Measurements from ENCODE around the gene GPR183.

GPR183 gene

GRCh38 chr13:99290894-99291293 is 16.3 kb downstream of the GPR183 start:
- peak; percentile 73 for DNase-seq

GRCh38 chr13:99289674-99290337 is 17.4 kb downstream of the GPR183 start:
- peak; percentile 95 for DNase-seq

GRCh38 chr13:99289271-99289670 is 17.9 kb downstream of the GPR183 start:
- DNase-seq: no peak

- DNase-seq: peak; percentile 93
Observed at GRCh38 chr13:99288089-99288488, 19.1 kb downstream of the GPR183 start.

GRCh38 chr13:99287551-99287950 is 19.6 kb downstream of the GPR183 start:
- no peak for DNase-seq

GRCh38 chr13:99285432-99286182 is 21.6 kb downstream of the GPR183 start:
- no peak for DNase-seq

- DNase-seq: no peak
Observed at GRCh38 chr13:99282264-99283231, 24.7 kb downstream of the GPR183 start.

- DNase-seq: peak; percentile 70
Observed at GRCh38 chr13:99281811-99282263, 25.4 kb downstream of the GPR183 start.

- DNase-seq: no peak
Observed at GRCh38 chr13:99280166-99280565, 27.0 kb downstream of the GPR183 start.

- no peak for DNase-seq
Observed at GRCh38 chr13:99279637-99280036, 27.6 kb downstream of the GPR183 start.

- no peak for DNase-seq
Observed at GRCh38 chr13:99278843-99279242, 28.4 kb downstream of the GPR183 start.

- DNase-seq: peak; percentile 62
Observed at GRCh38 chr13:99278200-99278599, 29.0 kb downstream of the GPR183 start.

- DNase-seq: no peak
Observed at GRCh38 chr13:99277629-99278028, 29.6 kb downstream of the GPR183 start.

- no peak for DNase-seq
Observed at GRCh38 chr13:99276706-99277105, 30.5 kb downstream of the GPR183 start.

GRCh38 chr13:99275093-99275469 is 32.1 kb downstream of the GPR183 start:
- DNase-seq: peak; percentile 83

GRCh38 chr13:99273128-99273527 is 34.1 kb downstream of the GPR183 start:
- DNase-seq: no peak

GRCh38 chr13:99272481-99272880 is 34.7 kb downstream of the GPR183 start:
- DNase-seq: no peak

- no peak for DNase-seq
Observed at GRCh38 chr13:99271249-99271648, 36.0 kb downstream of the GPR183 start.

- no peak for DNase-seq
Observed at GRCh38 chr13:99270518-99270917, 36.7 kb downstream of the GPR183 start.

- peak; percentile 70 for DNase-seq
Observed at GRCh38 chr13:99269627-99270241, 37.5 kb downstream of the GPR183 start.

GRCh38 chr13:99268822-99269221 is 38.4 kb downstream of the GPR183 start:
- no peak for DNase-seq

GRCh38 chr13:99267927-99268326 is 39.3 kb downstream of the GPR183 start:
- DNase-seq: no peak

GRCh38 chr13:99266827-99267226 is 40.4 kb downstream of the GPR183 start:
- no peak for DNase-seq
